ENCODE measurements around the gene FCER2. TPM values are rescaled to one million over a fixed set of nuclear protein-coding genes. Genes with fewer than 3 reads are reported as not detected.

The FCER2 gene
- polyA plus RNA-seq, 2 donors, result 0.02 TPM; not detected in 1

DNA sequence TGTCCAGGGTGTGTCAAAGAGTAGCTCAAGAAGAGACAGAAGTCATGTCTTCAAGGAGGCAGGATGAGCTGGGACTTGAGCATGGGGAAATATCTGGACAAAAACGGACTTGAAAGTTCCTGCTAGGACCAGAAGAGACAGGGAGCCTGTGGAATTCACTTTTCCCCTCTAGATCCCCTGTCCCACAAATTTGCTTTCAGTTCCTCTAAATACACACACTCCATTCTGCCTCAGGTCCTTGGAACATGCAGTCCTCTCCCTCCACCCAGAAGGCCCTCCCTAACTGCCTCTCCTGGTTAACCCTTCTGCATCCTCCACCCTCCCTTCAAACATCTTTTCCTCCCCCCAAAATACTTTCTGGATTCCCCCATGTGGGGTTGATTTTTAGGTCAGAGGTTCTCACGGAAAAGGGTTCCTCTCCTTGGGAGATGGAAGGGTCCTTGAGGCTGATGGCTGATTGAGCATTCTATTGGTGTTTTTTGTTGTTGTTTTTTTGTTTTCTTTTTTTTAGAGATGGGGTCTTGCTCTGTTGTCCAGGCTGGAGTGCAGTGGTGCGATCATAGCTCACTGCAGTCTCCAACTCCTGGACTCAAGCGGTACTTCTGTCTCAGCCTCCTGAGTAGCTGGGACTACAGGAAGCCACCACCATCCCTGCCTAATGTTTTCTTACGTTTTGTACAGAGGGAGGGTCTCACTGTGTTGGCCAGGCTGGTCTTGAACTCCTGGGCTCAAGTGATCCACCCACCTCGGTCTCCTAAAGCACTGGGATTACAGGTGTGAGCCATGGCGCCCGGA is 40.0 kb downstream of the FCER2 start:
- Histone ChIP-seq H3K9me3 (ENCODE audit: control insufficient read depth in 2 of 2, insufficient read depth in 1 of 2, low read depth in 1 of 2, low read length in 1 of 2) (no peaks in the 10 kb centered on the region), H3K27ac (ENCODE audit: low read depth in 2 of 2, low read length in 1 of 2) (no peak overlapping the region), H3K4me3 (ENCODE audit: low read depth in 1 of 2, low read length in 2 of 2) (no peak overlapping the region), H3K36me3 (ENCODE audit: control insufficient read depth in 2 of 2, insufficient read depth in 2 of 2, low read length in 1 of 2) (no peaks in the 10 kb centered on the region), H3K27me3 (ENCODE audit: control insufficient read depth in 1 of 2, insufficient read depth in 2 of 2, low read length in 2 of 2) (no peaks in the 10 kb centered on the region), H3K4me1 (ENCODE audit: control insufficient read depth in 2 of 2, insufficient read depth in 2 of 2, low read length in 1 of 2) (no peaks in the 10 kb centered on the region)
- 78% methylated on average over 8 of the region's 8 CpGs for WGBS, 2 donors

- Histone ChIP-seq H3K27me3 (ENCODE audit: control insufficient read depth in 1 of 2, insufficient read depth in 2 of 2, low read length in 2 of 2) (no peaks in the 10 kb centered on the region), H3K4me1 (ENCODE audit: control insufficient read depth in 2 of 2, insufficient read depth in 2 of 2, low read length in 1 of 2) (no peaks in the 10 kb centered on the region), H3K9me3 (ENCODE audit: control insufficient read depth in 2 of 2, insufficient read depth in 1 of 2, low read depth in 1 of 2, low read length in 1 of 2) (no peaks in the 10 kb centered on the region), H3K4me3 (ENCODE audit: low read depth in 1 of 2, low read length in 2 of 2) (no peak overlapping the region), H3K36me3 (ENCODE audit: control insufficient read depth in 2 of 2, insufficient read depth in 2 of 2, low read length in 1 of 2) (no peaks in the 10 kb centered on the region), H3K27ac (ENCODE audit: low read depth in 2 of 2, low read length in 1 of 2) (no peak overlapping the region)
- 32 to 43% methylated on average over 9 of the region's 9 CpGs for WGBS, 2 donors
Observed at GRCh38 chr19:7658219-7658686, 43.7 kb downstream of the FCER2 start.

DNA sequence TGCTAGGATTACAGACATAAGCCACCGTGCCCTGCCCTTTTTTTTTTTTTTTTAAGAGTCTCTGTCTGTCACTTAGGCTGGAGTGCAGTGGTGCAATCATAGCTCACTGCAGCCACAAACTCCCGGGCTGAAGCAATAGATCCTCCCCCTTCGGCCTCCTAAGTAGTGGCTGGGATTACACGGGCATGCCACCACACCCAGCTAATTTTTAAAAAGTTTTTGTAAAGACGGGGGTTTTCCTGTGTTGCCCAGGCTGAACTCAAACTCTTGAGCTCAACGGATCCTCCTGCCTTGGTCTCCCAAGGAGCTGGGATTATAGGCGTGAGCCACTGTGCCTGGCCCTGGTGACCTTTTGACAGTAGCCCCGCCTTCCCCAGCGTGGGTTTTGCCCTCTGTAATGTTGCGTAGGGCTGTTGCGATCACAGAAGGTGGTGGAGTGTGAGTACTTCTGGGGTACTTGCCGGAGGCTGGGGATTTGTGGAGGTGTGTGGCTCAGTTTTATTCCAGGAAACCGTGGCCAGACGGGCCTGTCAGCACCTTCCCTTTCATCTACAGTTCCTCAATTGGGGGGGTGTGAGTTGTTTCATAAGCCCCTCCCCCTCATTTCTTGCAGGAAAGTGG is 44.7 kb downstream of the FCER2 start:
- no peaks in the 10 kb centered on the region for H3K4me1 ChIP-seq (ENCODE audit: control insufficient read depth in 2 of 2, insufficient read depth in 2 of 2, low read length in 1 of 2)
- no peak overlapping the region for H3K4me3 ChIP-seq (ENCODE audit: low read depth in 1 of 2, low read length in 2 of 2)
- no peaks in the 10 kb centered on the region for H3K9me3 ChIP-seq (ENCODE audit: control insufficient read depth in 2 of 2, insufficient read depth in 1 of 2, low read depth in 1 of 2, low read length in 1 of 2)
- no peaks in the 10 kb centered on the region for H3K36me3 ChIP-seq (ENCODE audit: control insufficient read depth in 2 of 2, insufficient read depth in 2 of 2, low read length in 1 of 2)
- H3K27me3 ChIP-seq (ENCODE audit: control insufficient read depth in 1 of 2, insufficient read depth in 2 of 2, low read length in 2 of 2), result no peaks in the 10 kb centered on the region
- 32 to 38% methylated on average over 14 of the region's 14 CpGs for WGBS, 2 donors
- H3K27ac ChIP-seq (ENCODE audit: low read depth in 2 of 2, low read length in 1 of 2), result no peak overlapping the region

DNA sequence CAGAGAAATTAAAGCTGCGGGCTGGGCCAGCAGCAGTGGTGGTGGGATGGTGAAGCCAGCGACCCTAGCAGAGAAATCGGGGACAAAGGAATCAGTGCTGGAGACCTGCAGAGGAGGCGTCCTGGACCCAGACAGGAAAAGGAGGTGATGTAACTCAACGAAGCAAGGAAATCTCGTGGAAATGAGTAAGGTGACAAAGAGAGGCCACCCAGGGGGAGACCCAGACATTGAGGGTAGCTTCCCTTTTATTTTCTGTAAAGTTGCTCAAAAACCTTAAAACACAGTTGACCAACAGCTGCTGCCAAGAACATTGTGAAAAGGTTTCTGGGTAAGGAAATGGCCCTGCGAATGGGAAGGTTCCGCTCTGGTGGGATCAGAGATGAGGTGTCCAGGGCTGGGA is 46.4 kb downstream of the FCER2 start:
- Histone ChIP-seq H3K4me3 (ENCODE audit: low read depth in 1 of 2, low read length in 2 of 2) (no peak overlapping the region), H3K9me3 (ENCODE audit: control insufficient read depth in 2 of 2, insufficient read depth in 1 of 2, low read depth in 1 of 2, low read length in 1 of 2) (no peaks in the 10 kb centered on the region), H3K36me3 (ENCODE audit: control insufficient read depth in 2 of 2, insufficient read depth in 2 of 2, low read length in 1 of 2) (no peaks in the 10 kb centered on the region), H3K27me3 (ENCODE audit: control insufficient read depth in 1 of 2, insufficient read depth in 2 of 2, low read length in 2 of 2) (no peaks in the 10 kb centered on the region), H3K4me1 (ENCODE audit: control insufficient read depth in 2 of 2, insufficient read depth in 2 of 2, low read length in 1 of 2) (no peaks in the 10 kb centered on the region), H3K27ac (ENCODE audit: low read depth in 2 of 2, low read length in 1 of 2) (no peak overlapping the region)
- WGBS, 2 donors, result 74 to 78% methylated on average over 8 of the region's 8 CpGs

DNA sequence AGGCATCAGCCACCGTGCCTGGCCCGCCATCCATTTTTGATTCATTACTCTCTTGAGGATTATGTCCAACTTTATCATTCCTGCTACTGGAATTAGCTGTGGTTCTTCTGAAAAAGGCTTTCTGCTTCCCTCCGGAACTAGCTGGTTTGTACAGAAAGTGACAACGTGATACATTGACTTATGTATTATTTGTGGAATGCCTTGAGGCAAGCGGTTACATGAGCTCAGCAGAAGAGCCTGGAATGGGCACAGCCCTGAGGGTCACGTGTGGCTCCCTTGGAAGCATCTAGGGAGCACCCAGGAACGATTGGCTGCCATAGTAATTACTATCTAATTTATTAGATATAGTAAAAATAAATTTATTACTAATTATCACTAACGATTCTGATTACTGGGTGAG is 47.5 kb downstream of the FCER2 start:
- Histone ChIP-seq H3K27me3 (ENCODE audit: control insufficient read depth in 1 of 2, insufficient read depth in 2 of 2, low read length in 2 of 2) (no peaks in the 10 kb centered on the region), H3K4me1 (ENCODE audit: control insufficient read depth in 2 of 2, insufficient read depth in 2 of 2, low read length in 1 of 2) (no peaks in the 10 kb centered on the region), H3K4me3 (ENCODE audit: low read depth in 1 of 2, low read length in 2 of 2) (no peak overlapping the region), H3K36me3 (ENCODE audit: control insufficient read depth in 2 of 2, insufficient read depth in 2 of 2, low read length in 1 of 2) (no peaks in the 10 kb centered on the region), H3K27ac (ENCODE audit: low read depth in 2 of 2, low read length in 1 of 2) (no peak overlapping the region), H3K9me3 (ENCODE audit: control insufficient read depth in 2 of 2, insufficient read depth in 1 of 2, low read depth in 1 of 2, low read length in 1 of 2) (no peaks in the 10 kb centered on the region)
- WGBS, 2 donors, result 37 to 45% methylated on average over 8 of the region's 8 CpGs

GRCh38 chr19:7652061-7652641 is 49.8 kb downstream of the FCER2 start:
- WGBS, 2 donors, result 4 to 5% methylated on average over 28 of the region's 28 CpGs
- Histone ChIP-seq H3K4me3 (ENCODE audit: low read depth in 1 of 2, low read length in 2 of 2) (no peak overlapping the region), H3K27me3 (ENCODE audit: control insufficient read depth in 1 of 2, insufficient read depth in 2 of 2, low read length in 2 of 2) (no peaks in the 10 kb centered on the region), H3K27ac (ENCODE audit: low read depth in 2 of 2, low read length in 1 of 2) (peak overlapping the region in 1 of 2 donors; percentile 34), H3K9me3 (ENCODE audit: control insufficient read depth in 2 of 2, insufficient read depth in 1 of 2, low read depth in 1 of 2, low read length in 1 of 2) (no peaks in the 10 kb centered on the region), H3K4me1 (ENCODE audit: control insufficient read depth in 2 of 2, insufficient read depth in 2 of 2, low read length in 1 of 2) (no peaks in the 10 kb centered on the region), H3K36me3 (ENCODE audit: control insufficient read depth in 2 of 2, insufficient read depth in 2 of 2, low read length in 1 of 2) (peaks cover 0 to 2% of the 10 kb centered on the region in 2 donors)

DNA sequence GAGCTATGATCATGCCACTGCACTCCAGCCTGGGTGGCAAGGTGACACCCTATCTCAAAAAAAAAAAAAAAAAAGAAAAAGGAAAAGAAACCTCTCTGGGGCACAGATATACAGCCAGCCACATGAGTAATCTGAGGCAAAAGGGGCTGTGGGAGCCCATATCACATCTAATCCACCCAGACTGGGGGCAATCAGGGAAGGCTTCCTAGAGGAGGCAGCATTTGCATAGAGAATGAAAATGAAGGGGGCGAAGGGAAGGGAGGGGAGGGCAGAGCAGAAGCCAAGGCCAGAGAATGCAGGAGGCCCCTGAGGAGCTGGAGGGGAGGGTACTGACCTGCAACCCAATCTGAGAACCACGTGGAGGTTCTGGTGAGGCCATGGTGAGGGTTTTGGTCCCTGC is 51.8 kb downstream of the FCER2 start:
- Histone ChIP-seq H3K9me3 (ENCODE audit: control insufficient read depth in 2 of 2, insufficient read depth in 1 of 2, low read depth in 1 of 2, low read length in 1 of 2) (no peaks in the 10 kb centered on the region), H3K36me3 (ENCODE audit: control insufficient read depth in 2 of 2, insufficient read depth in 2 of 2, low read length in 1 of 2) (peaks cover 0 to 8% of the 10 kb centered on the region in 2 donors), H3K27ac (ENCODE audit: low read depth in 2 of 2, low read length in 1 of 2) (no peak overlapping the region), H3K4me1 (ENCODE audit: control insufficient read depth in 2 of 2, insufficient read depth in 2 of 2, low read length in 1 of 2) (no peaks in the 10 kb centered on the region), H3K27me3 (ENCODE audit: control insufficient read depth in 1 of 2, insufficient read depth in 2 of 2, low read length in 2 of 2) (no peaks in the 10 kb centered on the region), H3K4me3 (ENCODE audit: low read depth in 1 of 2, low read length in 2 of 2) (no peak overlapping the region)
- WGBS, 2 donors, result 40 to 50% methylated on average over 2 of the region's 2 CpGs

- H3K4me1 ChIP-seq (ENCODE audit: control insufficient read depth in 2 of 2, insufficient read depth in 2 of 2, low read length in 1 of 2), result no peaks in the 10 kb centered on the region
- no peaks in the 10 kb centered on the region for H3K9me3 ChIP-seq (ENCODE audit: control insufficient read depth in 2 of 2, insufficient read depth in 1 of 2, low read depth in 1 of 2, low read length in 1 of 2)
- peaks cover 0 to 10% of the 10 kb centered on the region in 2 donors for H3K36me3 ChIP-seq (ENCODE audit: control insufficient read depth in 2 of 2, insufficient read depth in 2 of 2, low read length in 1 of 2)
- no peaks in the 10 kb centered on the region for H3K27me3 ChIP-seq (ENCODE audit: control insufficient read depth in 1 of 2, insufficient read depth in 2 of 2, low read length in 2 of 2)
- 85 to 87% methylated on average over 15 of the region's 15 CpGs for WGBS, 2 donors
- no peak overlapping the region for H3K27ac ChIP-seq (ENCODE audit: low read depth in 2 of 2, low read length in 1 of 2)
- H3K4me3 ChIP-seq (ENCODE audit: low read depth in 1 of 2, low read length in 2 of 2), result no peak overlapping the region
Observed at GRCh38 chr19:7648265-7649014, 53.5 kb downstream of the FCER2 start.

DNA sequence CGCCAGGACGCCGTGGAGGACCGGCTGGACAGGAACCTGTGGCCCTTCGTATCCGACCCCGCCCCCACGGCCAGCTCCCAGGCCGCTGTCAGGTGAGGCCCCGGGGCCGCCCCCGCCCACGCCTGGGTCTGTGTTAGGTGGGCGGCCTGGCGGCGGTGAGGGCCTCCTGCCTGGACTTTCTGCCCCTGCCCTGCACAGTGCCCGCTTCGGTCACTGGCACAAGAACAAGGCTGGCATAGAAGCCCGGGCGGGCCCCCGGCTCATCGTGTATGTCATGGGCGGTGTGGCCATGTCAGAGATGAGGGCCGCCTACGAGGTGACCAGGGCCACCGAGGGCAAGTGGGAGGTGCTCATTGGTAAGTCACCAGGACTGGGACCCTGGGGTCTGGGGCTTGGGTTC is 54.8 kb downstream of the FCER2 start:
- no peaks in the 10 kb centered on the region for H3K9me3 ChIP-seq (ENCODE audit: control insufficient read depth in 2 of 2, insufficient read depth in 1 of 2, low read depth in 1 of 2, low read length in 1 of 2)
- H3K4me3 ChIP-seq (ENCODE audit: low read depth in 1 of 2, low read length in 2 of 2), result no peak overlapping the region
- H3K27ac ChIP-seq (ENCODE audit: low read depth in 2 of 2, low read length in 1 of 2), result no peak overlapping the region
- WGBS, 2 donors, result 90% methylated on average over 26 of the region's 26 CpGs
- peaks cover 0 to 17% of the 10 kb centered on the region in 2 donors for H3K36me3 ChIP-seq (ENCODE audit: control insufficient read depth in 2 of 2, insufficient read depth in 2 of 2, low read length in 1 of 2)
- no peaks in the 10 kb centered on the region for H3K27me3 ChIP-seq (ENCODE audit: control insufficient read depth in 1 of 2, insufficient read depth in 2 of 2, low read length in 2 of 2)
- no peaks in the 10 kb centered on the region for H3K4me1 ChIP-seq (ENCODE audit: control insufficient read depth in 2 of 2, insufficient read depth in 2 of 2, low read length in 1 of 2)
